HL-60 (cell line): ENCODE data around the gene SMAD9.

Experiments
- DNase-seq, 2 experiments: peaks; one replicate each; pipeline ENCODE4 v3.0.0-alpha.2; 2010 to 2020; ENCODE audit warnings: low read depth in 1 of 2, low spot score in 1 of 2
- H3K27ac ChIP-seq: fragments of 250-450 bp; sonication (Bioruptor Pico); replicated peaks from 2 replicates; pipeline ENCODE4 v1.5.1; 2020; ENCODE audit warnings: mild to moderate bottlenecking, moderate library complexity
- H3K27me3 ChIP-seq: fragments of 250-450 bp; sonication (Bioruptor Pico); 2 replicates; pipeline ENCODE4 v1.5.1; 2021; ENCODE audit warnings: mild to moderate bottlenecking, moderate library complexity; ENCODE audit not compliant: insufficient read depth, poor library complexity, severe bottlenecking
- H3K4me3 ChIP-seq: replicated peaks from 2 replicates; pipeline ENCODE4 v1.5.1; 2011; ENCODE audit warnings: mild to moderate bottlenecking, control low read depth, low read length; ENCODE audit not compliant: insufficient read depth
- CTCF ChIP-seq: IDR thresholded peaks from one replicate; pipeline ENCODE4 v1.5.1; 2011; ENCODE audit warnings: low read length, control low read depth, inconsistent platforms; ENCODE audit not compliant: insufficient read depth
- GABPA ChIP-seq: IDR thresholded peaks from 2 replicates; pipeline ENCODE4 v1.6.1; 2012; ENCODE audit warnings: low read depth
- POLR2AphosphoS5 ChIP-seq: IDR thresholded peaks from 2 replicates; pipeline ENCODE4 v1.6.1; 2012; ENCODE audit warnings: low read depth
- REST ChIP-seq: IDR thresholded peaks from 2 replicates; pipeline ENCODE4 v1.6.1; 2012; ENCODE audit warnings: low read depth; ENCODE audit not compliant: insufficient replicate concordance
- SPI1 ChIP-seq: IDR thresholded peaks from 2 replicates; pipeline ENCODE4 v1.6.1; 2012; ENCODE audit warnings: low read depth, mild to moderate bottlenecking, borderline replicate concordance

Gene SMAD9

GRCh38 chr13:36915896-36916640 lies 4.0 kb downstream of the SMAD9 start:
- Histone ChIP-seq H3K27ac (no peak overlapping the region), H3K27me3 (peaks cover 26% of the 10 kb centered on the region), H3K4me3 (no peak overlapping the region)
- TF ChIP-seq SPI1 (no peak), POLR2AphosphoS5 (no peak), REST (no peak), GABPA (no peak), CTCF (no peak)
- no peak for DNase-seq

GRCh38 chr13:36915106-36915505 lies 4.9 kb downstream of the SMAD9 start:
- TF ChIP-seq REST: no peak
- no peak for TF ChIP-seq GABPA
- TF ChIP-seq SPI1: no peak
- TF ChIP-seq CTCF: no peak
- TF ChIP-seq POLR2AphosphoS5: no peak
- H3K4me3 ChIP-seq: no peak overlapping the region
- peaks cover 20% of the 10 kb centered on the region for H3K27me3 ChIP-seq
- H3K27ac ChIP-seq: no peak overlapping the region
- DNase-seq: no peak

GRCh38 chr13:36914648-36915047 lies 5.4 kb downstream of the SMAD9 start:
- Histone ChIP-seq H3K4me3 (no peak overlapping the region), H3K27me3 (peaks cover 20% of the 10 kb centered on the region), H3K27ac (no peak overlapping the region)
- DNase-seq: no peak
- no peak for TF ChIP-seq CTCF
- TF ChIP-seq REST: no peak
